GM18861 (cell line): Measurements from ENCODE around the gene RSF1.

Source experiments
- ATAC-seq: cut with Tn5 transposase; IDR thresholded peaks from one replicate; pipeline ENCODE4 v1.9.1; 2021; ENCODE audit not compliant: unreplicated experiment

The RSF1 gene

DNA sequence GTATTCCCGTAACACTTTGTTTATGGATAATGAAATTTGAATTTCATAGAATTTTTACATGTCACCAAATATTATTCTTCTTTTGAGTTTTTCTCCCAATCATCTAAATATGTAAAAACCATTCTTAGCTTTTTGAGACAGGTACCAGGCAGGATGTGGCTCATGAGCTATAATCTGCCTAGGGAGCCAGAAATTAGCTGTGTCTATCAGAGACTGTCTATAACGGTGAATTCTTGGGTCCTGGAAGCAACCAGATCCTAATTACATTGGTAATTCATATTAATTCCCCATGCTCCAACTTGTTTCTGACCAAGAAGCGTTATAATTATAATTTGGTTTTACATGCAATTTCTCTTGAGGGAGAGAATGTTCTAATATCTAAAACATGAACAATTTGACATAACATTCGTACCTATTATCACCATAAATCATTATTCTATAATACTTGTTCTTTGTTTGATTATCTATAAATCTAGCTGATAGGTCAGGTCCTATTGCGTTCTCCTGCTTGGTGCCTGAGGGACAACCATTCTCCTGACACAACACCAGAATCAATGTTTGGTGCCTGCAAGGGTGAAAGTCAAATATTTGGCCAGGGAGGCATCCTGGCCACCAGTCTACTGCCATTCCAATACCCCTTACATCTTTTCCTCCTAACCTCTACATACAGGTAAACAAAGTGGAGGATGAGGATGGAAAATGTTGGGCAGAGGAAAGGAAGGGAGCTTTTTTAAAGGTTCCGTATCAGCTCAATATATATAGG, 69.9 kb downstream of the RSF1 start:
- ATAC-seq: no peak

- ATAC-seq: no peak
Measured at GRCh38 chr11:77749232-77749631, 71.3 kb downstream of the RSF1 start.

GRCh38 chr11:77748266-77748665, 72.3 kb downstream of the RSF1 start:
- no peak for ATAC-seq

- ATAC-seq: no peak
Measured at GRCh38 chr11:77747381-77747969, 73.0 kb downstream of the RSF1 start.

- no peak for ATAC-seq
Measured at GRCh38 chr11:77736473-77736872, 84.0 kb downstream of the RSF1 start.

DNA sequence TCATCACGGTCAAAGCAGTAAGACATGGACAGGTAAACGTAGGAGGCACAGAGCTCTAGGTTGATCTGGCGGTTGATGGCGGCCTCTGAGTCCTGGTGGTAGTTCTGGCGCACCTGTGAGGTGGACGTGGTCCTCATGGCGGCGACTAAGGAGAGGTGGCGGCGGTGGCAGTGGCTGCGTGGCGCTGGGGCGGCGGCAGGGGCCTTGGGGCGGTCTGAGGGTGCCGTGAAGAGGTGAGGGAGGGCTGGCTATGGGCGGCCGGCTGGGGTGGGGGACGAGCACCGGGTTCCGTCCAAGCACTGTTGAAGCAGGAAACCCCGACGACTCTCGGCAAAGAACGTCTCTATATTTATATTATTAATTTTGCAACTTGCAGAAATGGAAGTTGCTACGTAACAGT, 85.6 kb downstream of the RSF1 start:
- ATAC-seq: no peak

GRCh38 chr11:77732143-77732542, 88.4 kb downstream of the RSF1 start:
- ATAC-seq: no peak

GRCh38 chr11:77730789-77731188, 89.7 kb downstream of the RSF1 start:
- no peak for ATAC-seq

DNA sequence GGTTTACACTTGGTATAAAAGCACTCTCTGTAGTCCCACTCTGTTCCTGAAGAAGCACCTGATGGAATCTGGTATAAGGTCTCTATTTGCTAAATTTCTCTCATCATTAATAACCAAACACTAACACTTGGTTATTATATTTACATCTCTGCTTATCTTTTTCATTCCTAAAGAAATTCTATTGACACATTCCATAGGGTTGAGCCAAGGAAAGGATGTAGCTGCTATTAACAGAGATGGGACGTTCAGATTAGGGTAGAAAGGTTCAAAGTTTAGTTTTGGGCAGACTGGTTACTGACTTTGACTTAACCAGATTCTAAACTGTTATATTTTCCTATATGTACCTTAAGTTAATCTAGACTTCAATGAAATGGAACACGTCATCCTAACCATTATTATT, 91.5 kb downstream of the RSF1 start:
- no peak for ATAC-seq

- no peak for ATAC-seq
Measured at GRCh38 chr11:77728203-77728786, 92.2 kb downstream of the RSF1 start.

DNA sequence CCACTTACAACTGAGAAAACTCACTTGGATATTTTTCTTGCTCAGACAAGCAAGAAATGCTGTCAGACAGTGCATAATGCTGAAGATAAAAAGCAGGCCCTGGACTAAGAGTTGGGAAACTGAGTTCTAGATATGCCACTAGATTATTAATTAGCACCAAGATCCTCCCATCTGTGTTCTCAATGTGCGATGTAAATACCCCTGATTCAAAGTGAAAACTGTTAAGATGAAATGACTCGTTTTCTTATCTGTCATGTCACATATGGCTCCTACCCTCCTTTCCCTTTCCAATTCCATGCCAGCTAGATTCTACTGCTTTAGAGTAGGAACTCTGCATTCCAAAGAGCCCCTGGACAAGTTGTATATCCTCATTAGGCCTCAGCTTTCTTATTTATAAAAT, 94.0 kb downstream of the RSF1 start:
- no peak for ATAC-seq

GRCh38 chr11:77725433-77725832, 95.1 kb downstream of the RSF1 start:
- ATAC-seq: no peak

DNA sequence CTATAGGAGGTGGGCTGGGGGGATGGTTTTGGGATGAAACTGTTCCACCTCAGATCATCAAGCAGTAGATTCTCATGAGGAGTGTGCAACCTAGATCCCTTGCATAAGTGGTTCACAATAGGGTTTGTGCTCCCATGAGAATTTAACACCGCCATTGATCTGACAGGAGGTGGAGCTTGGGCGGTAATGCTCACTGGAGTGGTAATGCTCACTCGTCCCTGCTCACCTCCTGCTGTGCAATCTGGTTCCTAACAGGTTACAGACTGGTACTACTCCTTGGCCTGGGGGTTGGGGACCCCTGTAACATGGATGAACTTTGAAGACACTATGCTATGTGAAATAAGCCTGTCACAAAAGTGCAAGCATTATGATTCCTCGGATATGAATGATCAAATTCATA, 95.9 kb downstream of the RSF1 start:
- no peak for ATAC-seq

GRCh38 chr11:77723024-77723423, 97.5 kb downstream of the RSF1 start:
- ATAC-seq: no peak

- no peak for ATAC-seq
Measured at GRCh38 chr11:77710358-77710757, 110.2 kb downstream of the RSF1 start.

- no peak for ATAC-seq
Measured at GRCh38 chr11:77705876-77706579, 114.5 kb downstream of the RSF1 start.

DNA sequence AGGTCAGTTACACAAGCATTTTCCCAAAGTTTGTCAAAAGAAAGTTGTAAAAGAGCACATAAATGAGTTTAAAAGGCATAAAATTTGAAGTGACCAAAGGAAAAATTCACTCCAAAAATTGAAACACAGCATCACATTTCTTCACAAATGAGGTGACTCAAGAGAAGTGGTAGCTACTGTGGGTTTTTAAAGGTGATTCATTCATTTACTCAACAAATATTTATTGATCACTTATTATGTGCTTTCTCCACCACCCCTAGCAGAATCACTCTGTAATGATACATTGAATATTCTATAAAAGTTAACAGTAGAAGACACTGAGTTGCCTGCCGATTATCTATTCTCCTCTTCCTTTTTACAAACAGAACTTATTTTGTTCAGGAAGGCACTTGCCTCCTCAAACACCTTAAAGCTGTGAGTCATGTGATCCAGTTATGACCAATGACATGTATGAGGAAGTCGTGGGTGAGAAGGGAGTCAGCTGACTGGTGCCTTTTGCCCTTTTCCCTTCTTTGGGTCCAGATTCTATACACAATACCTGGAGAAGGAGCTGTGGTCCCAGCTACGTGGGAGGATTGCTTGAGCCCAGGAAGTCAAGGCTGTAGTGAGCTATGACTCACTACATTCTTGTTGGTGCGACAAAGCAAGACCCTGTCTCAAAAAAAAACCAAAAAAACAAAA, 115.2 kb downstream of the RSF1 start:
- ATAC-seq: no peak

- no peak for ATAC-seq
Measured at GRCh38 chr11:77704029-77704428, 116.5 kb downstream of the RSF1 start.

GRCh38 chr11:77699425-77699824, 121.1 kb downstream of the RSF1 start:
- ATAC-seq: no peak

DNA sequence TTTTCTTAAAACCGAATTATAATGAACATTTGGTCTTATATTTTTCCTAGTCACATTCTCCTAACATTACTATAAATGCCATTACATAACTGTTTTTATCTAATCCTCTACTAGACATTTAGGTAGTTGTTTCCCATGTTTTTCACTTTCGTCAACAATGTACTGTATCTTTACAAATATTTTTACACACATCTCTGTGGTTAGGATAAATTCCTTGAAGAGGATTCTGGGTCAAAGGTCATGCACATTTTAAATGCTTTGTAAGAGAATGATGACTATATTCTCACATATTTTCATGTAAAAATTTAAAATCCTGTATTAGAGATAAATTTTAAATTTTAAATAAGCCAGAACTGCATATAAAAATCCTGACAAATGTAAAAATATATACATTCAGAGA, 121.6 kb downstream of the RSF1 start:
- ATAC-seq: no peak

- ATAC-seq: no peak
Measured at GRCh38 chr11:77697865-77698264, 122.7 kb downstream of the RSF1 start.
